Caco-2 (cell line): ENCODE measurements around the gene MYOD1. TPM values are rescaled to one million over a fixed set of nuclear protein-coding genes. Genes with fewer than 3 reads are reported as not detected.

Experiments used
- BruUV-seq: library from RNA; stranded (reverse); fragments of 400-500 nt; replicated peaks from 2 replicates; lab custom pipeline; 2021; lab: Mats Ljungman, UMichigan
- CTCF ChIA-PET: fragments of 300-600 bp; sonication (Branson Sonifier 250); formaldehyde crosslinking; loops from one replicate; lab custom pipeline; 2022; ENCODE audit warnings: antibody characterized with exemption; lab: Charles Lee
- POLR2A ChIA-PET: fragments of 300-600 bp; sonication (Branson Sonifier 250); formaldehyde crosslinking; loops from one replicate; lab custom pipeline; 2022; ENCODE audit warnings: antibody characterized with exemption; lab: Charles Lee
- DNase-seq, 2 experiments: peaks; one replicate each; pipeline versions ENCODE4 v3.0.0 to v3.0.0-alpha.2; 2020 to 2022
- H3K27me3 ChIP-seq: replicated peaks from 2 replicates; pipeline ENCODE4 v1.6.0; 2011; ENCODE audit warnings: low read length; ENCODE audit not compliant: control insufficient read depth, insufficient read depth
- H3K36me3 ChIP-seq: 2 replicates; pipeline ENCODE4 v1.5.1; 2011; ENCODE audit warnings: low read length; ENCODE audit not compliant: control insufficient read depth, insufficient read depth
- H3K4me1 ChIP-seq: fragments of 250-450 bp; sonication (Bioruptor Pico); 2 replicates; pipeline ENCODE4 v1.5.1; 2020; ENCODE audit warnings: mild to moderate bottlenecking
- H3K4me3 ChIP-seq: 2 replicates; pipeline ENCODE4 v1.5.1; 2011; ENCODE audit warnings: low read depth, mild to moderate bottlenecking, control low read depth, low read length
- H3K9me3 ChIP-seq: fragments of 250-450 bp; sonication (Bioruptor Pico); 2 replicates; pipeline ENCODE4 v1.5.1; 2020; ENCODE audit warnings: mild to moderate bottlenecking, moderate library complexity
- H3K27ac Mint-ChIP-seq: one replicate; pipeline ENCODE4 v1.8.0; 2022; ENCODE audit warnings: mixed read lengths; ENCODE audit not compliant: unreplicated experiment
- H3K27me3 Mint-ChIP-seq: one replicate; pipeline ENCODE4 v1.8.0; 2022; ENCODE audit warnings: mixed read lengths; ENCODE audit not compliant: insufficient read depth, unreplicated experiment
- H3K36me3 Mint-ChIP-seq: one replicate; pipeline ENCODE4 v1.8.0; 2022; ENCODE audit warnings: mild to moderate bottlenecking, mixed read lengths; ENCODE audit not compliant: insufficient read depth, unreplicated experiment
- H3K4me1 Mint-ChIP-seq: one replicate; pipeline ENCODE4 v1.8.0; 2022; ENCODE audit warnings: low read depth, mixed read lengths; ENCODE audit not compliant: unreplicated experiment
- H3K4me3 Mint-ChIP-seq: one replicate; pipeline ENCODE4 v1.8.0; 2022; ENCODE audit warnings: mild to moderate bottlenecking, moderate library complexity, mixed read lengths; ENCODE audit not compliant: unreplicated experiment
- H3K9me3 Mint-ChIP-seq: one replicate; pipeline ENCODE4 v1.8.0; 2022; ENCODE audit warnings: mixed read lengths; ENCODE audit not compliant: unreplicated experiment
- intact Hi-C: fragments of 100-400 bp; cut with micrococcal nuclease; formaldehyde crosslinking; loops from one replicate; pipeline ENCODE4 v1.10.0; 2022; ENCODE audit not compliant: unreplicated experiment
- total RNA-seq: library from RNA; stranded (reverse); gene quantifications from 2 replicates; pipeline ENCODE4 v1.2.3, GENCODE V29; 2022
- TF ChIP-seq, protein P1 (sequence below), 2 experiments: fragments of 200-600 bp in 1 of 2; IDR thresholded peaks; 1 replicate in 1 of 2; 2 replicates in 1 of 2; pipeline versions ENCODE4 v1.5.1 to v1.8.0; 2011 to 2022; ENCODE audit warnings: antibody characterized with exemption in 1 of 2, control low read depth in 1 of 2, inconsistent platforms in 1 of 2, low read depth in 1 of 2, low read length in 1 of 2, mild to moderate bottlenecking in 1 of 2, moderate library complexity in 1 of 2; ENCODE audit not compliant: insufficient read depth in 1 of 2, severe bottlenecking in 1 of 2, unreplicated experiment in 1 of 2

MYOD1 gene
- total RNA-seq, 1 experiment from 2014 or later: not detected

DNA sequence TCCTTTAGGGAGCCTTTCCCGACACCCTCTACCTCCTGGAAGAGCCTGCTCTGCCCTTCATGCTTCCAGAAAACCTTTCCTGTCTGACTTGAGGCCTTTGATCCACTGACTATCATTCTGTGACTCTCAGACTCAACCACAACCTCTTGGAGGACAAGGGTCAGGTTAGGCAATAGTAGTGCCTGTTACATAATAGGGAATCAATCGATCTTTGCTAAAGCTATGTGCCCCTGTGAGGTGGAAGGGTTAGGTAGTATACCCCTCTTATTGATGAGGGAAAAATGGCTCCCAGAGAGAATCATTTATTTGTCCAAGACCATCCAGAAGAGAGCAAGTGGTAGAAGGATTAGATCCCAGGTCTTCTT lies 31.4 kb downstream of the MYOD1 start:
- Mint-ChIP-seq H3K9me3 (no peaks in the 10 kb centered on the region), H3K27ac (no peak overlapping the region), H3K27me3 (peaks cover 28% of the 10 kb centered on the region), H3K4me1 (no peaks in the 10 kb centered on the region), H3K36me3 (no peaks in the 10 kb centered on the region), H3K4me3 (no peak overlapping the region)
- no peak overlapping the region for H3K4me3 ChIP-seq
- no peaks in the 10 kb centered on the region; the same call in 1 of the 2 replicates for H3K27me3 ChIP-seq
- POLR2A ChIA-PET: interaction anchor here (0.5 kb wide), 1 partner anchor 875 kb away, joined by 4 read pairs; no protein-coding TSS in a partner anchor
- H3K9me3 ChIP-seq: no peaks in the 10 kb centered on the region
- no peaks in the 10 kb centered on the region for H3K36me3 ChIP-seq
- BruUV-seq: no TSS peak
- H3K4me1 ChIP-seq: no peaks in the 10 kb centered on the region
- CTCF ChIA-PET: interaction anchor here (2.6 kb wide), 1 partner anchor 20 kb away, joined by 14 read pairs; no protein-coding TSS in a partner anchor
- peak in 1 of 2 experiments; percentile 19 for DNase-seq
- TF ChIP-seq, protein P1, sequence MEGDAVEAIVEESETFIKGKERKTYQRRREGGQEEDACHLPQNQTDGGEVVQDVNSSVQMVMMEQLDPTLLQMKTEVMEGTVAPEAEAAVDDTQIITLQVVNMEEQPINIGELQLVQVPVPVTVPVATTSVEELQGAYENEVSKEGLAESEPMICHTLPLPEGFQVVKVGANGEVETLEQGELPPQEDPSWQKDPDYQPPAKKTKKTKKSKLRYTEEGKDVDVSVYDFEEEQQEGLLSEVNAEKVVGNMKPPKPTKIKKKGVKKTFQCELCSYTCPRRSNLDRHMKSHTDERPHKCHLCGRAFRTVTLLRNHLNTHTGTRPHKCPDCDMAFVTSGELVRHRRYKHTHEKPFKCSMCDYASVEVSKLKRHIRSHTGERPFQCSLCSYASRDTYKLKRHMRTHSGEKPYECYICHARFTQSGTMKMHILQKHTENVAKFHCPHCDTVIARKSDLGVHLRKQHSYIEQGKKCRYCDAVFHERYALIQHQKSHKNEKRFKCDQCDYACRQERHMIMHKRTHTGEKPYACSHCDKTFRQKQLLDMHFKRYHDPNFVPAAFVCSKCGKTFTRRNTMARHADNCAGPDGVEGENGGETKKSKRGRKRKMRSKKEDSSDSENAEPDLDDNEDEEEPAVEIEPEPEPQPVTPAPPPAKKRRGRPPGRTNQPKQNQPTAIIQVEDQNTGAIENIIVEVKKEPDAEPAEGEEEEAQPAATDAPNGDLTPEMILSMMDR (IDR thresholded peaks at IDR 0.05; ENCODE audit: insufficient read depth in 1 of 2, low read depth in 1 of 2, low read length in 1 of 2, severe bottlenecking in 1 of 2, unreplicated experiment in 1 of 2): no peak
- intact Hi-C loops: no loop called here

DNA sequence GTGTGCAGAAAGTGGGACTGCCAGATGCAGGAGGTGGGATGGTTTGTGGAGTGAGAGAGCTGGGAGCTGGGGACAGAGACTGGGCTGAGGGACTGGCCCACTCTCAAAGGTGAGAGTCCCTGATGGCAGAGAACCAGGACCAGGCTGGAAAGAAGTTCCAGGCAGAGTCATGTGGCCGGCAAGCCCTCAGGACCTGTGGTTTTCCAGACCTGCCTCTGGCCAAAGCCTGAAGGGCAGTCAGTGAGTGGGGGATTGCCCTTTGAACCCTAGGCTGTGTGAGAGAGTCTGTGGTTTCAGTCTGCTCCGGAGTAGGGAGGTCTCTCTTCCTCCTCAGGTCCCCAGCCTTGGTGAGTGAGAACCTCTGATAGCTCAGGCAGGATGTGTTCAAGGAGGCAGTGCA lies 32.2 kb downstream of the MYOD1 start:
- CTCF ChIA-PET: interaction anchor here (1.7 to 2.6 kb wide), 2 partner anchors 17 to 21 kb away, joined by 3 to 14 read pairs; partner anchors contain the start of gene KCNC1
- Mint-ChIP-seq H3K27me3 (peaks cover 23% of the 10 kb centered on the region), H3K4me3 (no peak overlapping the region), H3K4me1 (no peaks in the 10 kb centered on the region), H3K9me3 (no peaks in the 10 kb centered on the region), H3K36me3 (no peaks in the 10 kb centered on the region), H3K27ac (no peak overlapping the region)
- Histone ChIP-seq H3K9me3 (no peaks in the 10 kb centered on the region), H3K36me3 (no peaks in the 10 kb centered on the region), H3K27me3 (no peaks in the 10 kb centered on the region), H3K4me1 (no peaks in the 10 kb centered on the region), H3K4me3 (no peak overlapping the region)
- TF ChIP-seq, protein P1 (IDR thresholded peaks at IDR 0.05; ENCODE audit: insufficient read depth in 1 of 2, low read depth in 1 of 2, low read length in 1 of 2, severe bottlenecking in 1 of 2, unreplicated experiment in 1 of 2): no peak
- BruUV-seq: no TSS peak
- POLR2A ChIA-PET: no interaction called here
- peak in 1 of 2 experiments; percentile 21 for DNase-seq
- intact Hi-C loops: no loop called here

DNA sequence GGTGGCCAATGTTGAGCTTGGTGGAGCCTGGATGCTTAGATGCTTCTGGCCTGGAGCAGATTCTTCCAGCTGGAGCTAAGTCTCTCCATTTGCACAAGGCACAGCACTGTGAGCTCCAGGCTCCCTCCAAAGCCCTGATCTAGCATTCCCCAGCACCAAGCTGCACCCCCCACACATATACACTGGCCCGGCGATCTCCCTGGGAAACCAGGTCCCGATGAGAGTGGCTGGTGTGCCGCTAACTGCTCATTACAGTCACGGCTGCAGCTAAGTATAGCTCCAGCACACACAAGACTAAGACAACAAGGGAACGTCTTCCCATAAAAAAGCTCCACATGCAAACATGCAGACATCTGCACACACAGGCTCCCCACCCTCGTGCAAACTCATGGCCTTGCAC lies 32.8 kb downstream of the MYOD1 start:
- BruUV-seq: no TSS peak
- DNase-seq: no peak
- intact Hi-C loops: no loop called here
- Histone ChIP-seq H3K9me3 (no peaks in the 10 kb centered on the region), H3K4me3 (no peak overlapping the region), H3K36me3 (no peaks in the 10 kb centered on the region), H3K4me1 (no peaks in the 10 kb centered on the region), H3K27me3 (no peaks in the 10 kb centered on the region)
- H3K4me1 Mint-ChIP-seq: no peaks in the 10 kb centered on the region
- peaks cover 24% of the 10 kb centered on the region for H3K27me3 Mint-ChIP-seq
- CTCF ChIA-PET: interaction anchor here (0.6 to 2.6 kb wide), 4 partner anchors 17 to 153 kb away, joined by 3 to 14 read pairs (median 4); partner anchors contain the start of gene KCNC1
- TF ChIP-seq, protein P1 (IDR thresholded peaks at IDR 0.05; ENCODE audit: insufficient read depth in 1 of 2, low read depth in 1 of 2, low read length in 1 of 2, severe bottlenecking in 1 of 2, unreplicated experiment in 1 of 2): no peak
- no peak overlapping the region for H3K4me3 Mint-ChIP-seq
- no peak overlapping the region for H3K27ac Mint-ChIP-seq
- no peaks in the 10 kb centered on the region for H3K36me3 Mint-ChIP-seq
- H3K9me3 Mint-ChIP-seq: no peaks in the 10 kb centered on the region
- POLR2A ChIA-PET: no interaction called here
